Muscle layer of duodenum (tissue), 2 donors: ENCODE measurements around the gene IGLON5.

Experiments used
- H3K27ac ChIP-seq: one replicate; pipeline ENCODE4 v1.7.0; 2013; ENCODE audit warnings: mild to moderate bottlenecking, low read length
- H3K27me3 ChIP-seq: one replicate; pipeline ENCODE4 v1.7.0; 2013; ENCODE audit warnings: low read depth, mild to moderate bottlenecking, control low read depth, low read length
- H3K36me3 ChIP-seq, 2 donors: one replicate each; pipeline ENCODE4 v1.7.0; 2013; ENCODE audit warnings: low read length in 2 of 2, control low read depth in 1 of 2, mild to moderate bottlenecking in 1 of 2; ENCODE audit not compliant: insufficient read depth in 2 of 2, control insufficient read depth in 1 of 2
- H3K4me1 ChIP-seq, 2 donors: one replicate each; pipeline ENCODE4 v1.7.0; 2013; ENCODE audit warnings: low read length in 2 of 2, mild to moderate bottlenecking in 2 of 2, control low read depth in 1 of 2, moderate library complexity in 1 of 2; ENCODE audit not compliant: insufficient read depth in 2 of 2, control insufficient read depth in 1 of 2
- H3K4me3 ChIP-seq, 2 donors: one replicate each; pipeline ENCODE4 v1.7.0; 2013; ENCODE audit warnings: low read length in 2 of 2, low read depth in 1 of 2, mild to moderate bottlenecking in 1 of 2
- H3K9me3 ChIP-seq, 2 donors: one replicate each; pipeline ENCODE4 v1.7.0; 2013; ENCODE audit warnings: low read length in 2 of 2, control low read depth in 1 of 2, mild to moderate bottlenecking in 1 of 2; ENCODE audit not compliant: control insufficient read depth in 1 of 2
- donor health status: healthy.

The IGLON5 gene

GRCh38 chr19:51368366-51369282, 57.2 kb downstream of the IGLON5 start, which contains the start of gene CLDND2:
Gene CLDND2 (minus strand): TSS chr19:51369003. CDS start chr19:51368577, 426 bp downstream.
- no peaks in the 10 kb centered on the region for H3K27me3 ChIP-seq
- H3K27ac ChIP-seq = peak within 1 kb of the TSS; percentile 31
- no peaks in the 10 kb centered on the region for H3K9me3 ChIP-seq
- no peaks in the 10 kb centered on the region for H3K36me3 ChIP-seq
- H3K4me1 ChIP-seq = peaks cover 0 to 20% of the 10 kb centered on the region in 2 donors
- peak within 1 kb of the TSS; percentile 52 to 89 for H3K4me3 ChIP-seq

GRCh38 chr19:51370230-51370629, 58.8 kb downstream of the IGLON5 start:
- Histone ChIP-seq H3K27me3 (no peaks in the 10 kb centered on the region), H3K27ac (no peak overlapping the region), H3K36me3 (no peaks in the 10 kb centered on the region), H3K9me3 (no peaks in the 10 kb centered on the region), H3K4me3 (no peak overlapping the region), H3K4me1 (peaks cover 0 to 8% of the 10 kb centered on the region in 2 donors)

- Histone ChIP-seq H3K9me3 (no peaks in the 10 kb centered on the region), H3K4me3 (no peak overlapping the region), H3K27ac (no peak overlapping the region)
These were observed 59.8 kb downstream of the IGLON5 start for GRCh38 chr19:51371186-51371690.

GRCh38 chr19:51372021-51372648, 60.7 kb downstream of the IGLON5 start:
- Histone ChIP-seq H3K4me1 (peaks cover 0 to 8% of the 10 kb centered on the region in 2 donors), H3K27me3 (no peaks in the 10 kb centered on the region), H3K4me3 (no peak overlapping the region), H3K27ac (no peak overlapping the region), H3K9me3 (no peaks in the 10 kb centered on the region), H3K36me3 (no peaks in the 10 kb centered on the region)

More at GRCh38 chr19:51371186-51371690, 59.8 kb downstream of the IGLON5 start:
- Histone ChIP-seq H3K27me3 (no peaks in the 10 kb centered on the region), H3K4me1 (peaks cover 0 to 8% of the 10 kb centered on the region in 2 donors), H3K36me3 (no peaks in the 10 kb centered on the region)

GRCh38 chr19:51372649-51373504, 61.4 kb downstream of the IGLON5 start, which contains the start of gene NKG7:
Gene NKG7 (minus strand): TSS chr19:51372654. CDS start chr19:51372535, 119 bp downstream.
- Histone ChIP-seq H3K27me3 (no peaks in the 10 kb centered on the region), H3K27ac (no peak within 1 kb of the TSS), H3K9me3 (no peaks in the 10 kb centered on the region), H3K4me1 (peaks cover 0 to 8% of the 10 kb centered on the region in 2 donors), H3K4me3 (no peak within 1 kb of the TSS), H3K36me3 (no peaks in the 10 kb centered on the region)

- no peaks in the 10 kb centered on the region for H3K4me1 ChIP-seq
- H3K27ac ChIP-seq = no peak overlapping the region
- H3K4me3 ChIP-seq = no peak overlapping the region
- no peaks in the 10 kb centered on the region for H3K27me3 ChIP-seq
- no peaks in the 10 kb centered on the region for H3K36me3 ChIP-seq
- H3K9me3 ChIP-seq = no peaks in the 10 kb centered on the region
These were observed 64.2 kb downstream of the IGLON5 start for GRCh38 chr19:51375504-51376221.

- no peaks in the 10 kb centered on the region for H3K9me3 ChIP-seq
- no peaks in the 10 kb centered on the region for H3K4me1 ChIP-seq
- H3K4me3 ChIP-seq = no peak overlapping the region
- H3K36me3 ChIP-seq = no peaks in the 10 kb centered on the region
- no peaks in the 10 kb centered on the region for H3K27me3 ChIP-seq
- no peak overlapping the region for H3K27ac ChIP-seq
These were observed 66.0 kb downstream of the IGLON5 start for GRCh38 chr19:51377422-51377821.

- no peaks in the 10 kb centered on the region for H3K9me3 ChIP-seq
- H3K4me1 ChIP-seq = no peaks in the 10 kb centered on the region
- no peaks in the 10 kb centered on the region for H3K27me3 ChIP-seq
- H3K27ac ChIP-seq = no peak overlapping the region
- H3K4me3 ChIP-seq = no peak overlapping the region
- H3K36me3 ChIP-seq = no peaks in the 10 kb centered on the region
These were observed 68.9 kb downstream of the IGLON5 start for GRCh38 chr19:51380379-51380778.
